CD4-positive, CD25-positive, alpha-beta regulatory T cell (primary cell): ENCODE results near the gene COX14. TPM values are rescaled to one million over a fixed set of nuclear protein-coding genes. Genes with fewer than 3 reads are reported as not detected.

ENCODE experiments used
- ATAC-seq, 2 donors: fragments of 150-1000 bp; cut with Tn5 transposase; one replicate each; pipeline ENCODE4 v1.10.0; 2021; ENCODE audit warnings: low read depth in 2 of 2, moderate number of reproducible peaks in 2 of 2, moderate library complexity in 1 of 2
- DNase-seq, 3 donors: peaks; one replicate each; pipeline versions ENCODE4 v3.0.0 to v3.0.0-alpha.2; 2012 to 2022; ENCODE audit warnings: mixed read lengths in 1 of 3
- H3K27ac ChIP-seq: one replicate; pipeline ENCODE4 v1.7.0; 2013; ENCODE audit warnings: mild to moderate bottlenecking, low read length; ENCODE audit not compliant: insufficient read depth, poor library complexity, severe bottlenecking
- H3K27me3 ChIP-seq: one replicate; pipeline ENCODE4 v1.7.0; 2013; ENCODE audit warnings: low read length; ENCODE audit not compliant: control insufficient read depth, insufficient read depth
- H3K36me3 ChIP-seq: one replicate; pipeline ENCODE4 v1.7.0; 2013; ENCODE audit warnings: mild to moderate bottlenecking, low read length, moderate library complexity; ENCODE audit not compliant: control insufficient read depth, insufficient read depth
- H3K4me1 ChIP-seq: 2 replicates; pipeline ENCODE4 v1.7.0; 2013; ENCODE audit warnings: mild to moderate bottlenecking, low read length; ENCODE audit not compliant: insufficient read depth, control insufficient read depth, poor library complexity, severe bottlenecking
- H3K4me3 ChIP-seq: one replicate; pipeline ENCODE4 v1.7.0; 2013; ENCODE audit warnings: low read depth, mild to moderate bottlenecking, low read length, moderate library complexity
- H3K9me3 ChIP-seq, 2 experiments: 1 replicate in 1 of 2; 2 replicates in 1 of 2; pipeline ENCODE4 v1.7.0; 2013; ENCODE audit warnings: low read length in 2 of 2, mild to moderate bottlenecking in 1 of 2, moderate library complexity in 1 of 2; ENCODE audit not compliant: control insufficient read depth in 2 of 2
- H3K27ac Mint-ChIP-seq, 3 donors: one replicate each; pipeline ENCODE4 v1.8.0; 2020 to 2022; ENCODE audit warnings: mild to moderate bottlenecking in 3 of 3, mixed read lengths in 3 of 3, moderate library complexity in 2 of 3
- H3K27me3 Mint-ChIP-seq: one replicate; pipeline ENCODE4 v1.8.0; 2022; ENCODE audit warnings: mild to moderate bottlenecking, mixed read lengths
- H3K36me3 Mint-ChIP-seq: one replicate; pipeline ENCODE4 v1.8.0; 2020; ENCODE audit warnings: mixed read lengths
- H3K4me1 Mint-ChIP-seq, 4 donors: one replicate each; pipeline ENCODE4 v1.8.0; 2020 to 2022; ENCODE audit warnings: mixed read lengths in 4 of 4, mild to moderate bottlenecking in 1 of 4
- H3K4me3 Mint-ChIP-seq, 4 donors: one replicate each; pipeline ENCODE4 v1.8.0; 2020 to 2022; ENCODE audit warnings: mild to moderate bottlenecking in 4 of 4, mixed read lengths in 4 of 4, moderate library complexity in 3 of 4
- H3K9me3 Mint-ChIP-seq, 7 donors: one replicate each; pipeline ENCODE4 v1.8.0; 2020 to 2022; ENCODE audit warnings: mixed read lengths in 7 of 7, mild to moderate bottlenecking in 3 of 7, moderate library complexity in 2 of 7
- polyA plus RNA-seq, 4 donors: library from polyadenylated mRNA; unstranded; fragments of 300-500 nt; fragmentation: Illumina TruSeq; gene quantifications; one replicate each; pipeline ENCODE4 v1.2.3, GENCODE V29; 2021
- total RNA-seq: library from RNA; stranded (reverse); gene quantifications from one replicate; pipeline ENCODE4 v1.2.3, GENCODE V29; 2022

The COX14 gene
- total and polyA plus RNA-seq, 5 donors from 2014 or later: 46.4 to 297 (median 258) TPM

- H3K36me3 ChIP-seq: no peaks in the 10 kb centered on the region
- no peak for DNase-seq
- no peak overlapping the region for H3K27ac Mint-ChIP-seq
- H3K27me3 Mint-ChIP-seq: peaks cover 10% of the 10 kb centered on the region
- H3K4me3 Mint-ChIP-seq: no peak overlapping the region
- no peak for ATAC-seq
- no peak overlapping the region for H3K27ac ChIP-seq
- H3K36me3 Mint-ChIP-seq: no peaks in the 10 kb centered on the region
- no peaks in the 10 kb centered on the region for H3K9me3 ChIP-seq
- H3K4me1 ChIP-seq: peaks cover 6% of the 10 kb centered on the region
- no peaks in the 10 kb centered on the region for H3K9me3 Mint-ChIP-seq
- no peaks in the 10 kb centered on the region for H3K27me3 ChIP-seq
- H3K4me1 Mint-ChIP-seq: peaks cover 0 to 16% (median 4%) of the 10 kb centered on the region in 4 donors
- H3K4me3 ChIP-seq: no peak overlapping the region
Observed at GRCh38 chr12:50072198-50072907, 39.7 kb upstream of the COX14 start.

- Mint-ChIP-seq H3K4me3 (no peak overlapping the region), H3K9me3 (no peaks in the 10 kb centered on the region), H3K27ac (no peak overlapping the region), H3K4me1 (peaks cover 0 to 16% (median 4%) of the 10 kb centered on the region in 4 donors), H3K27me3 (peaks cover 10% of the 10 kb centered on the region), H3K36me3 (no peaks in the 10 kb centered on the region)
- no peak for DNase-seq
- no peak for ATAC-seq
- peaks cover 6% of the 10 kb centered on the region for H3K4me1 ChIP-seq
- no peak overlapping the region for H3K4me3 ChIP-seq
- H3K27ac ChIP-seq: no peak overlapping the region
- H3K9me3 ChIP-seq: no peaks in the 10 kb centered on the region
- H3K27me3 ChIP-seq: no peaks in the 10 kb centered on the region
- no peaks in the 10 kb centered on the region for H3K36me3 ChIP-seq
Observed at GRCh38 chr12:50073206-50073605, 38.8 kb upstream of the COX14 start.

GRCh38 chr12:50073712-50074111 is 38.3 kb upstream of the COX14 start:
- no peak for ATAC-seq
- Mint-ChIP-seq H3K4me3 (no peak overlapping the region), H3K36me3 (no peaks in the 10 kb centered on the region), H3K4me1 (peaks cover 0 to 16% (median 4%) of the 10 kb centered on the region in 4 donors), H3K27ac (no peak overlapping the region), H3K9me3 (no peaks in the 10 kb centered on the region), H3K27me3 (peaks cover 10% of the 10 kb centered on the region)
- H3K9me3 ChIP-seq: no peaks in the 10 kb centered on the region
- H3K27me3 ChIP-seq: no peaks in the 10 kb centered on the region
- H3K36me3 ChIP-seq: no peaks in the 10 kb centered on the region
- H3K4me1 ChIP-seq: peaks cover 6% of the 10 kb centered on the region
- DNase-seq: no peak
- H3K4me3 ChIP-seq: no peak overlapping the region
- H3K27ac ChIP-seq: no peak overlapping the region

DNA sequence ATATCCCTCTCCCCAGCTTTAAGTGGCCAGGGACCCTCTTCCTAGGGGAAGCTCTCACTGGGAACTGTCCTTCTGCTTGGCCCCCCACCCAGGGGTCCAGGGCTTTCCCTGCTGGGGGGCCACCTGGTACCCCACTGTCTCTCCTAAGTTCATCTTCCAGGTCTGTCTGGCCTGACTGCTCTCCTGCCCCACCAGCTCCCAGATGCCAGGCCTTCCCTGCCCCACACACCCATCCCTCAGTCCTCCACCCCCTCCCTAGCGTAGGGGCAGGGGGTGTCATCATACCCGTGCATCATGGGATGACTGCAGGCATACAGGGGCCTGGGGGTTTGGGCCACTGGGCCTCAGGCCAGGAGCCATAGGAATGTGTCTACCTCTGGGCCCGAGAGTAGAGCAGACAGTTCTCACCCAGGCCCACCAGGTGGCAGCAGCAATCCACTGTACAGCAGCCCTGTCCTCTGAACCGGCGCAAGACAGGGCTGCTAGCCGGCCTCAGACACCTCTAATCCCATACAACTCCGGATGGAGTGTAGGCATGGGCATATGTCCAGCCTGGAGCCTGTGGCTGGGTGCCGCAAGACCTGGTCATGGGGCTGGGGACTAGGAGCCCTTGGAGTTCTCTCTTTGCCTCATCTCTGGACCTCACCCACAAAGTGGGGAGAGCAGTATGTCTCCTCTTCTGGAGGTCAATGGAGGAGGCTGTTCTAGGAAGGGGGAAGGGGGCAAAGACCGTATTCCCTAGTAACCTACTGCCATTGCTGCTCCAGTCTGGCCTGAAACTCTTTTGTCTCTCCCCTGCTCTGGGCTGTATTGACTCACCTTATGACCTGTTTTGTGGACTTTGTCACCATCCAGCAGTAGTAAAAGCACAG is 36.9 kb upstream of the COX14 start:
- Mint-ChIP-seq H3K36me3 (no peaks in the 10 kb centered on the region), H3K27ac (peak overlapping the region; percentile 26 to 86 (median 41))

DNA sequence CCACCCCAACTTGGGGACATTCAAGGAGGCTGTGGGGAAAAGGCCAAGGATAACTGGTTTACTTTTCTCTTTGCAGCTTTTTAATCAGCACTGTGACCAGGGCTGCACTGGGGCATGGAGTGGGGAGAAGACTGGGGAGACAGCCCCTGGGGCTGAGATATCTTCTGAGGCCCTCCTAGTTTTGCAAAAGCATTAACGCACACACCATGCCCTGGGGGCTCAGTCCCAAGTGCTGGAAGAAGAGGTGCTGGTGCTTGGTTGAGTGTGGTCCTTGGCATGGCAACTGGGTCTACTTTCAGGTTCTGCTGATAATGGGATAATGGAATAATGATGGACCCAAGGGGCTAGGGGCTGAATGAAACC is 36.2 kb upstream of the COX14 start:
- Mint-ChIP-seq H3K27me3 (peaks cover 6% of the 10 kb centered on the region), H3K4me1 (peaks cover 0 to 9% (median 0%) of the 10 kb centered on the region in 4 donors), H3K4me3 (no peak overlapping the region), H3K27ac (no peak overlapping the region), H3K9me3 (no peaks in the 10 kb centered on the region), H3K36me3 (no peaks in the 10 kb centered on the region)
- no peak overlapping the region for H3K4me3 ChIP-seq
- no peak for ATAC-seq
- H3K27ac ChIP-seq: no peak overlapping the region
- no peaks in the 10 kb centered on the region for H3K36me3 ChIP-seq
- DNase-seq: no peak
- no peaks in the 10 kb centered on the region for H3K4me1 ChIP-seq
- no peaks in the 10 kb centered on the region for H3K27me3 ChIP-seq
- no peaks in the 10 kb centered on the region for H3K9me3 ChIP-seq

More for the DNA sequence above, 36.9 kb upstream of the COX14 start:
- H3K9me3 ChIP-seq: no peaks in the 10 kb centered on the region
- Mint-ChIP-seq H3K4me3 (peak overlapping the region in 1 of 4 donors; percentile 62), H3K9me3 (no peaks in the 10 kb centered on the region), H3K4me1 (peaks cover 0 to 15% (median 3%) of the 10 kb centered on the region in 4 donors), H3K27me3 (peaks cover 10% of the 10 kb centered on the region)
- ATAC-seq (peak; percentile 83 to 91), DNase-seq (peak; percentile 73 to 79 (median 75))
- no peaks in the 10 kb centered on the region for H3K36me3 ChIP-seq
- no peaks in the 10 kb centered on the region for H3K27me3 ChIP-seq
- H3K4me3 ChIP-seq: no peak overlapping the region
- no peak overlapping the region for H3K27ac ChIP-seq
- peaks cover 5% of the 10 kb centered on the region for H3K4me1 ChIP-seq

- H3K4me1 ChIP-seq: no peaks in the 10 kb centered on the region
- Mint-ChIP-seq H3K4me3 (no peak overlapping the region), H3K36me3 (no peaks in the 10 kb centered on the region), H3K27ac (no peak overlapping the region), H3K9me3 (no peaks in the 10 kb centered on the region), H3K27me3 (peaks cover 6% of the 10 kb centered on the region), H3K4me1 (peaks cover 0 to 9% (median 0%) of the 10 kb centered on the region in 4 donors)
- H3K4me3 ChIP-seq: no peak overlapping the region
- no peaks in the 10 kb centered on the region for H3K36me3 ChIP-seq
- H3K9me3 ChIP-seq: no peaks in the 10 kb centered on the region
- no peak overlapping the region for H3K27ac ChIP-seq
- no peak for ATAC-seq
- DNase-seq: no peak
- no peaks in the 10 kb centered on the region for H3K27me3 ChIP-seq
Observed at GRCh38 chr12:50077099-50077498, 34.9 kb upstream of the COX14 start.

DNA sequence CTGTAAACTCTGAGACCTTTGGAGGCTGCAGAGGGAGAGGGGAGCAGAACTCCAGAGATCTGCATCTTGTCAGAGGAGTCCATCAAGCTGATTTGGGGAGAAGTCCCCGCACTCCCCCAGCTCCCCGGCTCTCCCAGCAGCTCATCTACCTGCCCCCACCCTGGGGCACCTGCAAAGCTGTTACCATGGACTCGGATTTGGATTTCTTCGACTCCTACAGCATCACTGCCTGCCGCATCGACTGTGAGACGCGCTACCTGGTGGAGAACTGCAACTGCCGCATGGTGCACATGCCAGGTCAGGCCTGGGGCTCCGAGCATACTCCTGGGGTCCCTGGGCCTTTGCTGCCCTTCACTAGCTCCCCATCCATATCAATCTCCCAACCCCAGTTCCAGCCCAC is 33.8 kb upstream of the COX14 start:
- H3K27ac ChIP-seq: no peak overlapping the region
- no peaks in the 10 kb centered on the region for H3K9me3 ChIP-seq
- H3K27me3 Mint-ChIP-seq: no peaks in the 10 kb centered on the region
- no peak overlapping the region for H3K4me3 ChIP-seq
- H3K27ac Mint-ChIP-seq: no peak overlapping the region
- H3K9me3 Mint-ChIP-seq: no peaks in the 10 kb centered on the region
- no peak overlapping the region for H3K4me3 Mint-ChIP-seq
- no peak for DNase-seq
- no peaks in the 10 kb centered on the region for H3K4me1 ChIP-seq
- H3K27me3 ChIP-seq: no peaks in the 10 kb centered on the region
- H3K4me1 Mint-ChIP-seq: peaks cover 0 to 7% (median 0%) of the 10 kb centered on the region in 4 donors
- no peak for ATAC-seq
- H3K36me3 Mint-ChIP-seq: no peaks in the 10 kb centered on the region
- no peaks in the 10 kb centered on the region for H3K36me3 ChIP-seq
